ENCODE results near the gene OR11G2.
"Not testable (repeated sequence)": the region's sequence is repeated elsewhere in the genome, so short reads cannot be mapped to it uniquely, and the experiment has no call there.

Gene OR11G2

DNA sequence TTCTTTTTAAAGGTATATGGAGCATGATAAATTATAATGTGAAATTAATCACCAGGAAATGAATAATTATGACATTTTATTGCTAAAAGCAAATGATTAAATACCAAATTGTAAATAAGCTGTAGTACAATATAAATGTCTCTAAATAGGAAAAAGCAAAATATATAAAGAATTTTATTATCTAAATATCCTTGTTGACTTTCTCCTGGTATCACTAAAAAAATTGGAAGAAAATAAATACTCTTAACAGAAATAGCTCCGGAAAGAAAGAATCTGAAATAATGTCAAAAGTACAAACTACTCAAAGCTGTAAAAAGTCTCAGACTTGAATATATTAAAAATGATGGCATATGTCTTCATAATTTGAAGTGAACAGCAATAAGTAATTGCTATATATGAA, 38.0 kb downstream of the OR11G2 start, which contains the start of gene OR11H7:
Gene OR11H7, plus strand, starts transcription at position 301 of the 400 bp plus-strand sequence.
- DNase-seq: no peak

DNA sequence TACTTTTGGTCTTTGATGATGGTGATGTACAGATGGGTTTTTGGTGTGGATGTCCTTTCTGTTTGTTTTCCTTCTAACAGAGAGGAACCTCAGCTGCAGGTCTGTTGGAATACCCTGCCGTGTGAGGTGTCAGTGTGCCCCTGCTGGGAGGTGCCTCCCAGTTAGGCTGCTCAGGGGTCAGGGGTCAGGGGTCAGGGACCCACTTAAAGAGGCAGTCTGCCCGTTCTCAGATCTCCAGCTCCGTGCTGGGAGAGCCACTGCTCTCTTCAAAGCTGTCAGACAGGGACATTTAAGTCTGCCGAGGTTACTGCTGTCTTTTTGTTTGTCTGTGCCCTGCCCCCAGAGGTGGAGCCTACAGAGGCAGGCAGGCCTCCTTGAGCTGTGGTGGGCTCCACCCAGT, 44.7 kb downstream of the OR11G2 start:
- not testable (repeated sequence) for DNase-seq

DNA sequence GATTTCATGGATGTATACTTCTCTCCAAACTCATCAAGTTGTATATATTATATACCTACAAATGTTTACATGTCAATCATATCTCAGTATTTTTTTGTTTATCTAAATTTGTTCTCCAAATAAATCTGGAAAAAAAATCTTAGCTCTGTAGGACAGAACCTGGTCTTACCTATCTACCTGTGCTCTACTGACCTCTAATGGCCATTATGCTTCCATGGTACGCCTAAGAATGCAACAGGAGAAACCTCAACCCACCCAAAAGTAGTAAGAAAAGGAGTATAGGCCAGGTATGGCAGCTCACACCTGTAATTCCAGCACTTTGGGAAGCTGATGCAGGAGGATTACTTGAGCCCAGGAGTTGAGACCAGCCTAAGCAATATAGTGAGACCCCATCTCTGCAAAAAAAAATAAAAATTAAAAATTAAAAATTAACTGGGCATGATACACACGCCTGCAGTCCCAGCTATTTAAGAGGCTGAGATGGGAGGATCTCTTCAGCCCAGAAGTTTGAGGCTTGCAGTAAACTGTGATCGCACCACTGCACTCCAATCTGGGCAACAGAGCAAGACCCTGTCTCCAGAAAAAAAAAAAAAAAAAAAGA, 57.0 kb downstream of the OR11G2 start:
- DNase-seq: no peak
